Measurements from ENCODE around the gene HS6ST2.

HS6ST2 gene

DNA sequence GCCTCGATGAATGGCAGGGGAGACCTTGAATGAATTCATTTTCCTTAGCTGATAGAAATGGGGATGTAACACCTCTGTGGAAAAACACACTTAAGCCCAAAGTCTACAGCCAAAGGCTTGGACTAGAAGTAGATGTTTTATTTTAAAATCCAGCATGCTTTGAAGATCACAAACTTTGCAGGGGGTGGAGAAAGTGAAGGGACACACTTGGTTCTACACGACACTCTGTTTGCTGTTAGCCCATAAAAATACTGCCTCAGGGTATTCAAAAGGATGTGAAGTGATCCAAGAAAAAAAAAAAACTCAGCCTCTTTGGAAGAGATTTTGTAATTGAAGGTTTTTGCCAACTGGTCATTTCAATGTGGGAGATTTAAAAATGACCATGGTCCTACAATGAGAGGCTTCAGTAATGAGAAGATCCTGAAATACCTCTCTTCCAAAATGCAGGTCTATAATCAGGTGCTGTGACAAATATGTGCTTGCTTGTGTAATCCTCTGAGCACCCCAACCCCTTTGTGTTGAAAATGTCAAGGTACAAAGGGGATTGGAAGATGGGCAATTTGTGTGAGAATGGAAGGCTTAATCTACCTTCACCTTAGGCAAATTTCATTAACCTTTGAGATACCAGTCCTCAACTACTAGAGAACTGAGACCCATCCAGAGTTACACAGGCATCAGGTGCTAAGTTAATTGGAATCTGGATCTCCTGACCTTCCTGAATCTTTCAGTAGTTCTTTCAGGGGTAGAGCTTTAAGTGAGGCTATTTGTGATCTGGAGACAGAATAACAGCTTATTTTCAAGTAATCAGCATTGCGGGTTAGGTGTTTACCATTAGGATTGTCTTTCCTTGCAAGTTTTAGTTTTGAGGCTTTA, 82.5 kb downstream of the HS6ST2 start:
- H3K4me3 ChIP-seq (ENCODE audit: low read length), result peak overlapping the region; percentile 45
- no peaks in the 10 kb centered on the region for H3K27me3 ChIP-seq (ENCODE audit: control insufficient read depth, insufficient read depth, low read length)
- H3K4me1 ChIP-seq (ENCODE audit: control insufficient read depth, low read depth, low read length), result peaks cover 42% of the 10 kb centered on the region
- no peak overlapping the region for H3K27ac ChIP-seq (ENCODE audit: low read length)
- peaks cover 4% of the 10 kb centered on the region for H3K9me3 ChIP-seq (ENCODE audit: control insufficient read depth, low read depth, low read length)
- H3K9ac ChIP-seq (ENCODE audit: low read length), result no peak overlapping the region
- no peaks in the 10 kb centered on the region for H3K36me3 ChIP-seq (ENCODE audit: control insufficient read depth, low read depth, low read length)

DNA sequence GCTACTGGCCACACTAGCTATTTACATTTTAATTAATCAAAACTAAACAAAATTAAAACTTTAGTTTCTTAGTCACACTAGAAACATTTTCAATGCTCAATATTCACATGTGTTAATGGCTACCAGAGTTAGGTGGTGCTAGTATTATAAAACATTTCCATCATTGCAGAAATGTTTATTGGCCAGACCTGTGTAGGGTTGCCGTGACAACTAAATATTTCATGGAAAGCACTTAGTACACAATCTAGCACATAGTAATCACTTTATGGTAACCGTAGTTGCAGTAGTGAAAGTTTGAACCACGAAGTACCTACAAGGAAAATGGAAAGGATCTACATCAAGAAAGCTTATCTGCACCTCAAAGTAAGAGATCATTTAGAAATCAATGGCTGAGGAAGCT, 95.9 kb downstream of the HS6ST2 start:
- Histone ChIP-seq H3K27ac (ENCODE audit: low read length) (no peak overlapping the region), H3K9me3 (ENCODE audit: control insufficient read depth, low read depth, low read length) (peaks cover 11% of the 10 kb centered on the region), H3K9ac (ENCODE audit: low read length) (no peak overlapping the region), H3K27me3 (ENCODE audit: control insufficient read depth, insufficient read depth, low read length) (no peaks in the 10 kb centered on the region), H3K4me1 (ENCODE audit: control insufficient read depth, low read depth, low read length) (no peaks in the 10 kb centered on the region), H3K4me3 (ENCODE audit: low read length) (no peak overlapping the region), H3K36me3 (ENCODE audit: control insufficient read depth, low read depth, low read length) (no peaks in the 10 kb centered on the region)

DNA sequence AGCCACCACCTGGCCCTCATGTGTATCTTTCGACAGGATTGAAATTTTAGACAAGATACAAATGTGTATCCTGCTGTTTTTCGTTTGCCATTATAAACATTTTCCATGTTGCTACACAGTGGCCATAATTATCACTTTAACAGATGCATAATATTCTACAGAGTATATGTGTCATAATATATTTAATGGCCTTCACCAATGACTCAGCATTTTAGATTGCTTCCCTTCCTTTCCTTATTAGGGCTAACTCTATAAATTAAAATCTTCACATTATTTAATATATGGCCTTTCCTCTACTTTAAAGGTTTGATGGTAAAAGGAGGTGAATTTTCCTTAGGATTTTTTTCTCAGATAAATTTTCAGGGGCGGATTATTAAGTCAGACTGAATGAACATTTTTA, 97.4 kb downstream of the HS6ST2 start:
- H3K27me3 ChIP-seq (ENCODE audit: control insufficient read depth, insufficient read depth, low read length), result no peaks in the 10 kb centered on the region
- H3K4me1 ChIP-seq (ENCODE audit: control insufficient read depth, low read depth, low read length), result no peaks in the 10 kb centered on the region
- H3K27ac ChIP-seq (ENCODE audit: low read length), result no peak overlapping the region
- H3K4me3 ChIP-seq (ENCODE audit: low read length), result no peak overlapping the region
- no peak overlapping the region for H3K9ac ChIP-seq (ENCODE audit: low read length)
- peaks cover 8% of the 10 kb centered on the region for H3K9me3 ChIP-seq (ENCODE audit: control insufficient read depth, low read depth, low read length)
- no peaks in the 10 kb centered on the region for H3K36me3 ChIP-seq (ENCODE audit: control insufficient read depth, low read depth, low read length)

GRCh38 chrX:132860200-132860599, 98.2 kb downstream of the HS6ST2 start:
- no peak overlapping the region for H3K9ac ChIP-seq (ENCODE audit: low read length)
- no peaks in the 10 kb centered on the region for H3K36me3 ChIP-seq (ENCODE audit: control insufficient read depth, low read depth, low read length)
- H3K4me1 ChIP-seq (ENCODE audit: control insufficient read depth, low read depth, low read length), result no peaks in the 10 kb centered on the region
- H3K27me3 ChIP-seq (ENCODE audit: control insufficient read depth, insufficient read depth, low read length), result no peaks in the 10 kb centered on the region
- no peak overlapping the region for H3K4me3 ChIP-seq (ENCODE audit: low read length)
- H3K9me3 ChIP-seq (ENCODE audit: control insufficient read depth, low read depth, low read length), result peaks cover 8% of the 10 kb centered on the region
- no peak overlapping the region for H3K27ac ChIP-seq (ENCODE audit: low read length)

- no peaks in the 10 kb centered on the region for H3K27me3 ChIP-seq (ENCODE audit: control insufficient read depth, insufficient read depth, low read length)
- H3K9me3 ChIP-seq (ENCODE audit: control insufficient read depth, low read depth, low read length), result peaks cover 4% of the 10 kb centered on the region
- H3K9ac ChIP-seq (ENCODE audit: low read length), result no peak overlapping the region
- H3K4me1 ChIP-seq (ENCODE audit: control insufficient read depth, low read depth, low read length), result no peaks in the 10 kb centered on the region
- H3K36me3 ChIP-seq (ENCODE audit: control insufficient read depth, low read depth, low read length), result no peaks in the 10 kb centered on the region
- no peak overlapping the region for H3K4me3 ChIP-seq (ENCODE audit: low read length)
- H3K27ac ChIP-seq (ENCODE audit: low read length), result no peak overlapping the region
These were observed 100.4 kb downstream of the HS6ST2 start for GRCh38 chrX:132858018-132858417.

DNA sequence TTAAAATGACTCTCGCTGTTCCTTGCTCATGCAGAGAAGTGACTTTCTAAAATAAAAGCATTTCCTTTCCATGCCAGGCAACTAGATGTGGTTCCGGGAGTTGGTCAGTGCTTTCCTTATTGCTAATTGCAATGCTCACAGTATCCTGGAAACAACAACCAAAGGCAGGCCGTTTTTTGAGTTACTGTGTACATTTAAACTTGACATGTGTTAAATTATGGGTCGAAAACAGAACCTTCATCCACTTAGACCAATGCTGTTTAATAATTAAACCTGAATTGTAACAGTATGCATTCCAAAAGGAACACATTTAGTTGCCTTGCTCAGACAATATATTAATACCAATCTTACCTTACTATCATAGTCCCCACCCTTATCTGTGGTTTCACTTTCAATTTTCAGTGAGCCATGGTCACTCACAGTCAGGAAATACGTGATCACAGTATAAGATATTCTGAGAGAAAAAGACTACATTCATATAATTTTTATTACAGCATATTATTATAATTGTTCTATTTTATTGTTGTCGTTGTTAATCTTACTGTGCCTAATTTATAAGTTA, 102.6 kb downstream of the HS6ST2 start:
- Histone ChIP-seq H3K4me1 (ENCODE audit: control insufficient read depth, low read depth, low read length) (no peaks in the 10 kb centered on the region), H3K27ac (ENCODE audit: low read length) (no peak overlapping the region), H3K9ac (ENCODE audit: low read length) (no peak overlapping the region), H3K9me3 (ENCODE audit: control insufficient read depth, low read depth, low read length) (no peaks in the 10 kb centered on the region), H3K36me3 (ENCODE audit: control insufficient read depth, low read depth, low read length) (no peaks in the 10 kb centered on the region), H3K4me3 (ENCODE audit: low read length) (no peak overlapping the region), H3K27me3 (ENCODE audit: control insufficient read depth, insufficient read depth, low read length) (no peaks in the 10 kb centered on the region)

- Histone ChIP-seq H3K36me3 (ENCODE audit: control insufficient read depth, low read depth, low read length) (no peaks in the 10 kb centered on the region), H3K4me1 (ENCODE audit: control insufficient read depth, low read depth, low read length) (no peaks in the 10 kb centered on the region), H3K9me3 (ENCODE audit: control insufficient read depth, low read depth, low read length) (no peaks in the 10 kb centered on the region), H3K27me3 (ENCODE audit: control insufficient read depth, insufficient read depth, low read length) (no peaks in the 10 kb centered on the region), H3K27ac (ENCODE audit: low read length) (no peak overlapping the region), H3K4me3 (ENCODE audit: low read length) (no peak overlapping the region), H3K9ac (ENCODE audit: low read length) (no peak overlapping the region)
These were observed 105.4 kb downstream of the HS6ST2 start for GRCh38 chrX:132853040-132853439.

DNA sequence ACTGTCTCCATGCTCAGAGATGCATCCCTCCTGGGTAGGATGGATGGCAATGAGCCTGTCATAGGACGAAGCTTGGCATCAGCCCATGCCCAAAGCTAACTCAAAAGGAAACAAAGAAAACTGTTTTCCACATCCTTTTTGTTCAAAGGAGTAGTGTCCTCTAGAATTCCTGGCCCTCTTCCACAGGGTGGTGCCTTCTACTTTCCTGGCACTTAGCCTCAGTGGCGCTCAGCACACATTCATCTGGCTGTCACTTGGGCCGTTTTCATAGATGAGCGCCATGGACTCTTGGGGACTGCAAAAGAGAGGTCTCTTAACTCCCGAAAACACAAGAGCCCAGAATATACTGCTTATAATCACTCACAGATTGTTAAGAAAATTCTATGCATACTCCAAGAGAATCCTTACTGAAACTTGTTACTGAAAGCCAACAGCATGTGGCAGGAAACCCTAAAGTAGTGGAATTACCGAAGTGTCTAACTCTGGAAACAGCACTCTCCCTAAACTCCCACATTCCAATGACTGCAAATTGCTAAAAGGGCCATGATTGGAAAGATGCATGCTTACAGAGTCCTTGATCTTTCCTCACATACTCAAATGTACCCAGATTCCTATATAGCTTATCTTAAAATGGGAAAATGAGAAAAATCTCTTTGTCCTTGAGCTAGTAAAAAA, 110.0 kb downstream of the HS6ST2 start:
- Histone ChIP-seq H3K4me3 (ENCODE audit: low read length) (no peak overlapping the region), H3K4me1 (ENCODE audit: control insufficient read depth, low read depth, low read length) (no peaks in the 10 kb centered on the region), H3K36me3 (ENCODE audit: control insufficient read depth, low read depth, low read length) (no peaks in the 10 kb centered on the region), H3K9me3 (ENCODE audit: control insufficient read depth, low read depth, low read length) (no peaks in the 10 kb centered on the region), H3K27ac (ENCODE audit: low read length) (no peak overlapping the region), H3K27me3 (ENCODE audit: control insufficient read depth, insufficient read depth, low read length) (no peaks in the 10 kb centered on the region), H3K9ac (ENCODE audit: low read length) (no peak overlapping the region)

DNA sequence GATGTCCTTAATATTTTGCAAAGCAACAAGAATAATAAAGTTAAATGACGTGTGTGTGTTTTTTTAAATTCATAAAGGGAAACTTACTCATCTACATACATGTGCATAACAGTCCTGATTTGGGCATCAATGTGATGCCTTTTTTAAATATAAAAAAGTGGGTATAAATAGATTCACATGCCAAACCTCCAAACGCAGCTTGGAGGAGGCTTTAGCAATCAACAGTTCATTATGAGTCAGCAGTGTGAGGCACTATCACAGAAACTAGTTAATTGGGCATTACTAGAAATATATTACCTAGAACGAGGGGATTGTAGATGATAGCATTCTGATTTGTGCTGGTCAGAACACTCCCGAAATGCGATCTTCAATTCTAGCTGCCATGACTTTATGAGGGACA, 115.1 kb downstream of the HS6ST2 start:
- H3K4me1 ChIP-seq (ENCODE audit: control insufficient read depth, low read depth, low read length), result no peaks in the 10 kb centered on the region
- peaks cover 5% of the 10 kb centered on the region for H3K9me3 ChIP-seq (ENCODE audit: control insufficient read depth, low read depth, low read length)
- H3K36me3 ChIP-seq (ENCODE audit: control insufficient read depth, low read depth, low read length), result no peaks in the 10 kb centered on the region
- no peak overlapping the region for H3K4me3 ChIP-seq (ENCODE audit: low read length)
- H3K27me3 ChIP-seq (ENCODE audit: control insufficient read depth, insufficient read depth, low read length), result no peaks in the 10 kb centered on the region
- H3K9ac ChIP-seq (ENCODE audit: low read length), result no peak overlapping the region
- no peak overlapping the region for H3K27ac ChIP-seq (ENCODE audit: low read length)

- Histone ChIP-seq H3K4me1 (ENCODE audit: control insufficient read depth, low read depth, low read length) (no peaks in the 10 kb centered on the region), H3K27ac (ENCODE audit: low read length) (no peak overlapping the region), H3K27me3 (ENCODE audit: control insufficient read depth, insufficient read depth, low read length) (no peaks in the 10 kb centered on the region), H3K9me3 (ENCODE audit: control insufficient read depth, low read depth, low read length) (peaks cover 9% of the 10 kb centered on the region), H3K9ac (ENCODE audit: low read length) (no peak overlapping the region), H3K4me3 (ENCODE audit: low read length) (no peak overlapping the region), H3K36me3 (ENCODE audit: control insufficient read depth, low read depth, low read length) (no peaks in the 10 kb centered on the region)
These were observed 115.8 kb downstream of the HS6ST2 start for GRCh38 chrX:132842460-132843238.

GRCh38 chrX:132837967-132838366, 120.5 kb downstream of the HS6ST2 start:
- H3K4me1 ChIP-seq (ENCODE audit: control insufficient read depth, low read depth, low read length), result no peaks in the 10 kb centered on the region
- no peak overlapping the region for H3K4me3 ChIP-seq (ENCODE audit: low read length)
- H3K9ac ChIP-seq (ENCODE audit: low read length), result no peak overlapping the region
- H3K27ac ChIP-seq (ENCODE audit: low read length), result no peak overlapping the region
- H3K27me3 ChIP-seq (ENCODE audit: control insufficient read depth, insufficient read depth, low read length), result no peaks in the 10 kb centered on the region
- H3K9me3 ChIP-seq (ENCODE audit: control insufficient read depth, low read depth, low read length), result peaks cover 9% of the 10 kb centered on the region
- H3K36me3 ChIP-seq (ENCODE audit: control insufficient read depth, low read depth, low read length), result no peaks in the 10 kb centered on the region
